ENCODE measurements around the gene FEZF2.

- TF ChIP-seq CTCF (IDR thresholded peaks at IDR 0.05) (no peak), EZH2phosphoT487 (IDR thresholded peaks at IDR 0.05) (peak; percentile 72)
Measured at GRCh38 chr3:62370858-62371719, 2.3 kb downstream of the FEZF2 start.
